Activated CD4-positive, alpha-beta memory T cell treated with anti-CD3 and anti-CD28 coated beads for 36 hours (primary cell): ENCODE results near the gene MARCHF10. TPM values are rescaled to one million over a fixed set of nuclear protein-coding genes. Genes with fewer than 3 reads are reported as not detected.
"Not testable (repeated sequence)": the region's sequence is repeated elsewhere in the genome, so short reads cannot be mapped to it uniquely, and the experiment has no call there.

Source experiments
- CTCF ChIA-PET: fragments of 350-600 bp; sonication (Branson Sonifier 250); formaldehyde crosslinking; loops from one replicate; lab custom pipeline; 2021; ENCODE audit warnings: antibody characterized with exemption, inconsistent platforms; lab: Charles Lee
- POLR2A ChIA-PET: fragments of 350-600 bp; sonication (Branson Sonifier 250); formaldehyde crosslinking; loops from one replicate; lab custom pipeline; 2021; ENCODE audit warnings: antibody characterized with exemption; lab: Charles Lee
- DNase-seq: peaks from one replicate; pipeline ENCODE4 v3.0.0-alpha.2; 2020
- H3K27ac Mint-ChIP-seq: one replicate; pipeline ENCODE4 v1.8.0; 2021; ENCODE audit warnings: mixed read lengths
- H3K27me3 Mint-ChIP-seq: one replicate; pipeline ENCODE4 v1.8.0; 2021; ENCODE audit warnings: mixed read lengths
- H3K36me3 Mint-ChIP-seq: one replicate; pipeline ENCODE4 v1.8.0; 2021; ENCODE audit warnings: mixed read lengths
- H3K4me1 Mint-ChIP-seq: one replicate; pipeline ENCODE4 v1.8.0; 2021; ENCODE audit warnings: low read depth, mixed read lengths
- H3K4me3 Mint-ChIP-seq: one replicate; pipeline ENCODE4 v1.8.0; 2021; ENCODE audit warnings: mild to moderate bottlenecking, mixed read lengths
- H3K9me3 Mint-ChIP-seq: one replicate; pipeline ENCODE4 v1.8.0; 2021; ENCODE audit warnings: mixed read lengths
- intact Hi-C: fragments of 100-400 bp; cut with micrococcal nuclease; formaldehyde crosslinking; loops from one replicate; pipeline ENCODE4 v1.15.1; 2023
- total RNA-seq, 2 experiments: library from RNA; stranded (reverse); gene quantifications; one replicate each; pipeline ENCODE4 v1.2.3, GENCODE V29; 2021

Gene MARCHF10
- total RNA-seq, 2 experiments from 2014 or later: not detected

- H3K4me1 Mint-ChIP-seq: no peaks in the 10 kb centered on the region
- no peak overlapping the region for H3K4me3 Mint-ChIP-seq
- intact Hi-C loops: no loop called here
- no peaks in the 10 kb centered on the region for H3K9me3 Mint-ChIP-seq
- DNase-seq: no peak
- POLR2A ChIA-PET: no interaction called here
- CTCF ChIA-PET: no interaction called here
- H3K36me3 Mint-ChIP-seq: no peaks in the 10 kb centered on the region
- H3K27me3 Mint-ChIP-seq: peaks cover 13% of the 10 kb centered on the region
- H3K27ac Mint-ChIP-seq: no peak overlapping the region
Observed at GRCh38 chr17:62832405-62832804, 24.3 kb upstream of the MARCHF10 start.

GRCh38 chr17:62831066-62831465, 23.0 kb upstream of the MARCHF10 start:
- H3K4me1 Mint-ChIP-seq, H3K9me3 Mint-ChIP-seq, DNase-seq, CTCF ChIA-PET, POLR2A ChIA-PET, H3K27ac Mint-ChIP-seq, H3K4me3 Mint-ChIP-seq, intact Hi-C loops, H3K36me3 Mint-ChIP-seq: not testable (repeated sequence)
- H3K27me3 Mint-ChIP-seq: peaks cover 10% of the 10 kb centered on the region

GRCh38 chr17:62827746-62828485, 19.8 kb upstream of the MARCHF10 start:
- Mint-ChIP-seq H3K4me3 (no peak overlapping the region), H3K27ac (no peak overlapping the region), H3K9me3 (no peaks in the 10 kb centered on the region), H3K36me3 (no peaks in the 10 kb centered on the region), H3K4me1 (no peaks in the 10 kb centered on the region), H3K27me3 (peaks cover 8% of the 10 kb centered on the region)
- no peak for DNase-seq
- intact Hi-C loops: no loop called here
- POLR2A ChIA-PET: no interaction called here
- CTCF ChIA-PET: no interaction called here

GRCh38 chr17:62826956-62827355, 18.8 kb upstream of the MARCHF10 start:
- H3K27ac Mint-ChIP-seq: no peak overlapping the region
- no peaks in the 10 kb centered on the region for H3K4me1 Mint-ChIP-seq
- CTCF ChIA-PET: no interaction called here
- H3K4me3 Mint-ChIP-seq: no peak overlapping the region
- no peaks in the 10 kb centered on the region for H3K9me3 Mint-ChIP-seq
- no peak for DNase-seq
- POLR2A ChIA-PET: no interaction called here
- H3K27me3 Mint-ChIP-seq: peaks cover 8% of the 10 kb centered on the region
- no peaks in the 10 kb centered on the region for H3K36me3 Mint-ChIP-seq
- intact Hi-C loops: no loop called here

- ChIA-PET POLR2A (no interaction called here), CTCF (interaction anchor here (0.6 kb wide), 1 partner anchor 323 kb away, joined by 3 read pairs; no protein-coding TSS in a partner anchor)
- no peaks in the 10 kb centered on the region for H3K9me3 Mint-ChIP-seq
- peaks cover 7% of the 10 kb centered on the region for H3K27me3 Mint-ChIP-seq
- no peaks in the 10 kb centered on the region for H3K4me1 Mint-ChIP-seq
- no peak overlapping the region for H3K27ac Mint-ChIP-seq
- no peak for DNase-seq
- intact Hi-C loops: no loop called here
- no peak overlapping the region for H3K4me3 Mint-ChIP-seq
- H3K36me3 Mint-ChIP-seq: no peaks in the 10 kb centered on the region
Observed at GRCh38 chr17:62825182-62825581, 17.1 kb upstream of the MARCHF10 start.

- CTCF ChIA-PET: no interaction called here
- peaks cover 5% of the 10 kb centered on the region for H3K4me1 Mint-ChIP-seq
- H3K4me3 Mint-ChIP-seq: no peak overlapping the region
- no peaks in the 10 kb centered on the region for H3K9me3 Mint-ChIP-seq
- POLR2A ChIA-PET: no interaction called here
- H3K27me3 Mint-ChIP-seq: peaks cover 12% of the 10 kb centered on the region
- intact Hi-C loops: no loop called here
- no peaks in the 10 kb centered on the region for H3K36me3 Mint-ChIP-seq
- H3K27ac Mint-ChIP-seq: no peak overlapping the region
- DNase-seq: no peak
Observed at GRCh38 chr17:62824290-62825131, 16.4 kb upstream of the MARCHF10 start.

- ChIA-PET POLR2A (no interaction called here), CTCF (no interaction called here)
- Mint-ChIP-seq H3K4me3 (no peak overlapping the region), H3K27me3 (peaks cover 13% of the 10 kb centered on the region), H3K4me1 (peaks cover 6% of the 10 kb centered on the region), H3K27ac (no peak overlapping the region), H3K9me3 (no peaks in the 10 kb centered on the region), H3K36me3 (no peaks in the 10 kb centered on the region)
- intact Hi-C loops: no loop called here
- no peak for DNase-seq
Observed at GRCh38 chr17:62823111-62823893, 15.2 kb upstream of the MARCHF10 start.

- intact Hi-C loops: no loop called here
- CTCF ChIA-PET: no interaction called here
- H3K4me1 Mint-ChIP-seq: peaks cover 6% of the 10 kb centered on the region
Observed at GRCh38 chr17:62822080-62822904, 14.2 kb upstream of the MARCHF10 start.

GRCh38 chr17:62821189-62822079, 13.3 kb upstream of the MARCHF10 start:
- intact Hi-C loops: no loop called here
- POLR2A ChIA-PET: no interaction called here

More at GRCh38 chr17:62822080-62822904, 14.2 kb upstream of the MARCHF10 start:
- Mint-ChIP-seq H3K9me3 (no peaks in the 10 kb centered on the region), H3K27ac (peak overlapping the region; percentile 23), H3K4me3 (no peak overlapping the region), H3K36me3 (no peaks in the 10 kb centered on the region), H3K27me3 (peaks cover 11% of the 10 kb centered on the region)
- POLR2A ChIA-PET: no interaction called here
- no peak for DNase-seq

GRCh38 chr17:62819511-62820221, 11.6 kb upstream of the MARCHF10 start:
- no peak overlapping the region for H3K27ac Mint-ChIP-seq
- ChIA-PET CTCF (no interaction called here), POLR2A (no interaction called here)
- intact Hi-C loops: no loop called here
- no peaks in the 10 kb centered on the region for H3K9me3 Mint-ChIP-seq
- H3K36me3 Mint-ChIP-seq: no peaks in the 10 kb centered on the region
- peak; percentile 13 for DNase-seq
- H3K4me3 Mint-ChIP-seq: no peak overlapping the region
- peaks cover 14% of the 10 kb centered on the region for H3K27me3 Mint-ChIP-seq
- peaks cover 6% of the 10 kb centered on the region for H3K4me1 Mint-ChIP-seq

More at GRCh38 chr17:62821189-62822079, 13.3 kb upstream of the MARCHF10 start:
- Mint-ChIP-seq H3K27ac (no peak overlapping the region), H3K4me3 (no peak overlapping the region), H3K9me3 (no peaks in the 10 kb centered on the region), H3K27me3 (peaks cover 11% of the 10 kb centered on the region), H3K36me3 (no peaks in the 10 kb centered on the region), H3K4me1 (peaks cover 6% of the 10 kb centered on the region)
- CTCF ChIA-PET: no interaction called here
- DNase-seq: no peak
